Ovary (tissue), 9 donors: ENCODE results near the gene CTDSP2. TPM values are rescaled to one million over a fixed set of nuclear protein-coding genes. Genes with fewer than 3 reads are reported as not detected.

Experiments used
- DNase-seq, 5 donors: peaks; one replicate each; pipeline ENCODE4 v3.0.0-alpha.2; 2019 to 2020
- H3K27ac ChIP-seq, 2 donors: fragments of 200-600 bp; one replicate each; pipeline versions ENCODE4 v1.5.1 to v1.8.0; 2019 to 2022
- H3K27me3 ChIP-seq: fragments of 200-600 bp; one replicate; pipeline ENCODE4 v1.8.0; 2022
- H3K36me3 ChIP-seq: fragments of 200-600 bp; sonication (generic); one replicate; pipeline ENCODE4 v1.5.1; 2019
- H3K4me1 ChIP-seq: one replicate; pipeline ENCODE4 v1.8.1; 2013; ENCODE audit warnings: mild to moderate bottlenecking, moderate library complexity; ENCODE audit not compliant: insufficient read depth
- H3K4me3 ChIP-seq: fragments of 200-600 bp; sonication (generic); one replicate; pipeline ENCODE4 v1.5.1; 2017
- H3K9me3 ChIP-seq, 2 donors: fragments of 200-600 bp in 1 of 2; sonication (generic) in 1 of 2; one replicate each; pipeline versions ENCODE4 v1.5.1 to v1.8.1; 2013 to 2019; ENCODE audit warnings: mild to moderate bottlenecking in 1 of 2, moderate library complexity in 1 of 2
- CTCF ChIP-seq, 3 donors: fragments of 450-650 bp in 2 of 3; fragments of 200-600 bp in 1 of 3; IDR thresholded peaks; one replicate each; pipeline versions ENCODE4 v1.5.1 to v1.8.0; 2016 to 2022; ENCODE audit warnings: antibody characterized with exemption in 3 of 3, mild to moderate bottlenecking in 1 of 3
- EP300 ChIP-seq: sonication (generic); formaldehyde crosslinking; IDR thresholded peaks from one replicate; pipeline ENCODE4 v1.6.1; 2017; ENCODE audit warnings: antibody characterized with exemption
- POLR2A ChIP-seq: fragments of 450-650 bp; IDR thresholded peaks from one replicate; pipeline ENCODE4 v1.6.1; 2017; ENCODE audit warnings: antibody characterized with exemption, mild to moderate bottlenecking, moderate library complexity
- WGBS, 3 donors: extraction: QIAGEN DNeasy Blood & Tissue Kit in 1 of 3; methylation state at CpG; one replicate each; pipeline versions ENCODE4 v1.1.5 to v1.1.7; 2013 to 2017; 5-methylcytosine and 5-hydroxymethylcytosine counted together
- intact Hi-C, 4 donors: fragments of 100-400 bp; cut with DNase I; formaldehyde crosslinking; loops; one replicate each; pipeline versions ENCODE4 v1.11.0 to v1.15.1; 2022 to 2023
- polyA plus RNA-seq, 2 donors: library from polyadenylated mRNA; stranded (reverse); fragments of 200-250 nt in 1 of 2; fragments of 350-450 nt in 1 of 2; fragmentation: Illumina TruSeq in 1 of 2; extraction: RNeasy Lipid Tissue Mini Kit (QIAGEN cat#74804) in 1 of 2; gene quantifications; one replicate each; pipeline ENCODE4 v1.2.3, GENCODE V29; 2013 to 2014
- total RNA-seq, 7 donors: library from RNA; depleted of rRNA in 2 of 7; stranded (reverse); fragments of >200 nt in 2 of 7; fragmentation: NEBNext Ultra II Directional in 3 of 7; extraction: Animal tissue kit (Norgen Biotek cat#: 25700) in 3 of 7; gene quantifications; one replicate each; pipeline versions ENCODE4 v1.1.0 to v1.2.4, GENCODE V29; 2016 to 2023
- donor health status: DM: no; HTN: no; CAD: no; lungs with moderate emphysema.
- donor health status: DM: no; HTN: no; CAD: no.
- donor health status: Bipolar disorder and iron deficiency.
- donor health status: DM: yes; HTN: yes; CAD: no.
- donor health status: DM: no; HTN: no; CAD: no.
- donor health status: DM: yes; HTN: yes; CAD: no.

The CTDSP2 gene
- total and polyA plus RNA-seq, 9 donors, result 73.1 to 212 (median 166) TPM

- whole genome bisulfite sequencing, 3 donors, result 82 to 92% (median 86%) methylated on average over 2 of the region's 2 CpGs
- intact Hi-C loops, result loop anchor here in 2 of 4 donors (5.0 kb wide), 2 partner anchors 43 to 48 kb away; no protein-coding TSS in a partner anchor
These were observed 2.5 kb upstream of the CTDSP2 start for GRCh38 chr12:57849035-57849434.

GRCh38 chr12:57848208-57848607 lies 1.7 kb upstream of the CTDSP2 start:
- peaks cover 7% of the 10 kb centered on the region for H3K4me1 ChIP-seq
- intact Hi-C loops, result loop anchor here in 2 of 4 donors (5.0 kb wide), 2 partner anchors 44 to 49 kb away; no protein-coding TSS in a partner anchor
- DNase-seq, result no peak
- WGBS, 3 donors, result 90 to 96% (median 93%) methylated on average over 3 of the region's 3 CpGs
- no peaks in the 10 kb centered on the region for H3K36me3 ChIP-seq
- peak overlapping the region; percentile 31 to 99 for H3K27ac ChIP-seq
- no peak for TF ChIP-seq CTCF (IDR thresholded peaks at IDR 0.05)
- TF ChIP-seq EP300, result no peak
- no peak for TF ChIP-seq POLR2A
- H3K27me3 ChIP-seq, result no peaks in the 10 kb centered on the region
- H3K4me3 ChIP-seq, result no peak overlapping the region
- H3K9me3 ChIP-seq, result no peaks in the 10 kb centered on the region

More at GRCh38 chr12:57849035-57849434, 2.5 kb upstream of the CTDSP2 start:
- DNase-seq, result no peak
- Histone ChIP-seq H3K27ac (no peak overlapping the region), H3K4me3 (no peak overlapping the region), H3K4me1 (peaks cover 6% of the 10 kb centered on the region), H3K27me3 (no peaks in the 10 kb centered on the region), H3K9me3 (no peaks in the 10 kb centered on the region), H3K36me3 (no peaks in the 10 kb centered on the region)
- TF ChIP-seq CTCF (IDR thresholded peaks at IDR 0.05), result no peak
- TF ChIP-seq POLR2A, result no peak
- TF ChIP-seq EP300, result no peak

GRCh38 chr12:57846285-57846576 lies 298 bp downstream of the CTDSP2 start:
- H3K36me3 ChIP-seq, result no peaks in the 10 kb centered on the region
- DNase-seq, result no peak

GRCh38 chr12:57845478-57846284 lies 848 bp downstream of the CTDSP2 start:
- Histone ChIP-seq H3K9me3 (no peaks in the 10 kb centered on the region), H3K4me3 (peak overlapping the region; percentile 85), H3K27me3 (no peaks in the 10 kb centered on the region), H3K4me1 (peaks cover 9% of the 10 kb centered on the region), H3K36me3 (no peaks in the 10 kb centered on the region), H3K27ac (peak overlapping the region; percentile 98 to 99)
- WGBS, 3 donors, result 0 to 1% (median 0%) methylated on average over 52 to 81 of the region's 81 CpGs
- intact Hi-C loops, result loop anchor here (2.0 to 5.0 kb wide), 4 partner anchors 19 to 52 kb away; no protein-coding TSS in a partner anchor
- TF ChIP-seq POLR2A, result no peak
- no peak for TF ChIP-seq CTCF (IDR thresholded peaks at IDR 0.05)
- no peak for TF ChIP-seq EP300
- DNase-seq, result peak; percentile 68 to 83 (median 81)

More at GRCh38 chr12:57846285-57846576, 298 bp downstream of the CTDSP2 start:
- H3K9me3 ChIP-seq, result no peaks in the 10 kb centered on the region
- 0 to 1% (median 0%) methylated on average over 21 to 26 of the region's 26 CpGs for WGBS, 3 donors
- H3K27me3 ChIP-seq, result no peaks in the 10 kb centered on the region
- H3K4me1 ChIP-seq, result peaks cover 8% of the 10 kb centered on the region
- H3K27ac ChIP-seq, result peak overlapping the region; percentile 98 to 99
- peak in 1 of 3 donors; percentile 10 for TF ChIP-seq CTCF (IDR thresholded peaks at IDR 0.05)
- no peak for TF ChIP-seq EP300
- intact Hi-C loops, result loop anchor here in 3 of 4 donors (2.0 to 5.0 kb wide), 3 partner anchors 19 to 51 kb away; no protein-coding TSS in a partner anchor
- H3K4me3 ChIP-seq, result peak overlapping the region; percentile 85
